Endothelial cell (in vitro differentiated cells): ENCODE measurements around the gene SS18L1. TPM values are rescaled to one million over a fixed set of nuclear protein-coding genes. Genes with fewer than 3 reads are reported as not detected.

Experiments
- DNase-seq: peaks from one replicate; pipeline ENCODE4 v3.0.0; 2021; ENCODE audit warnings: low spot score
- H3K27ac Mint-ChIP-seq: one replicate; pipeline ENCODE4 v1.8.0; 2021; ENCODE audit warnings: mixed read lengths, inconsistent platforms; ENCODE audit not compliant: unreplicated experiment
- H3K27me3 Mint-ChIP-seq: one replicate; pipeline ENCODE4 v1.8.0; 2021; ENCODE audit warnings: mild to moderate bottlenecking, moderate library complexity, mixed read lengths, inconsistent platforms; ENCODE audit not compliant: unreplicated experiment
- H3K36me3 Mint-ChIP-seq: one replicate; pipeline ENCODE4 v1.8.0; 2021; ENCODE audit warnings: mild to moderate bottlenecking, low read depth, mixed read lengths, inconsistent platforms; ENCODE audit not compliant: unreplicated experiment
- H3K4me1 Mint-ChIP-seq: one replicate; pipeline ENCODE4 v1.8.0; 2021; ENCODE audit warnings: mild to moderate bottlenecking, mixed read lengths, inconsistent platforms; ENCODE audit not compliant: unreplicated experiment
- H3K4me3 Mint-ChIP-seq: one replicate; pipeline ENCODE4 v1.8.0; 2021; ENCODE audit warnings: mild to moderate bottlenecking, mixed read lengths, inconsistent platforms; ENCODE audit not compliant: unreplicated experiment
- H3K9me3 Mint-ChIP-seq: one replicate; pipeline ENCODE4 v1.8.0; 2021; ENCODE audit warnings: mixed read lengths, inconsistent platforms; ENCODE audit not compliant: unreplicated experiment
- CTCF ChIP-seq: fragments of 200-600 bp; sonication (generic); IDR thresholded peaks from one replicate; pipeline ENCODE4 v1.5.0; 2021; ENCODE audit warnings: antibody characterized with exemption; ENCODE audit not compliant: unreplicated experiment
- total RNA-seq: library from RNA; stranded (reverse); fragmentation: NEBNext Ultra II Directional; extraction: Animal tissue kit (Norgen Biotek cat#: 25700); gene quantifications from one replicate; pipeline ENCODE4 v1.2.1, GENCODE V29; 2021; ENCODE audit not compliant: unreplicated experiment

Gene SS18L1
- total RNA-seq, 1 donor from 2014 or later: 17.5 TPM

GRCh38 chr20:62193079-62194025 is 49.8 kb downstream of the SS18L1 start:
- Mint-ChIP-seq H3K27me3 (peaks cover 2% of the 10 kb centered on the region), H3K36me3 (peaks cover 5% of the 10 kb centered on the region), H3K4me3 (no peak overlapping the region), H3K4me1 (peaks cover 2% of the 10 kb centered on the region), H3K9me3 (no peaks in the 10 kb centered on the region), H3K27ac (no peak overlapping the region)
- DNase-seq: no peak
- no peak for TF ChIP-seq CTCF

GRCh38 chr20:62195075-62195405 is 51.5 kb downstream of the SS18L1 start:
- Mint-ChIP-seq H3K4me3 (no peak overlapping the region), H3K36me3 (peaks cover 16% of the 10 kb centered on the region), H3K4me1 (peaks cover 2% of the 10 kb centered on the region), H3K27me3 (peaks cover 2% of the 10 kb centered on the region), H3K9me3 (no peaks in the 10 kb centered on the region), H3K27ac (no peak overlapping the region)
- DNase-seq: no peak
- TF ChIP-seq CTCF: no peak

- peaks cover 2% of the 10 kb centered on the region for H3K27me3 Mint-ChIP-seq
- H3K4me1 Mint-ChIP-seq: peaks cover 1% of the 10 kb centered on the region
These were observed 52.2 kb downstream of the SS18L1 start for GRCh38 chr20:62195736-62196135.

DNA sequence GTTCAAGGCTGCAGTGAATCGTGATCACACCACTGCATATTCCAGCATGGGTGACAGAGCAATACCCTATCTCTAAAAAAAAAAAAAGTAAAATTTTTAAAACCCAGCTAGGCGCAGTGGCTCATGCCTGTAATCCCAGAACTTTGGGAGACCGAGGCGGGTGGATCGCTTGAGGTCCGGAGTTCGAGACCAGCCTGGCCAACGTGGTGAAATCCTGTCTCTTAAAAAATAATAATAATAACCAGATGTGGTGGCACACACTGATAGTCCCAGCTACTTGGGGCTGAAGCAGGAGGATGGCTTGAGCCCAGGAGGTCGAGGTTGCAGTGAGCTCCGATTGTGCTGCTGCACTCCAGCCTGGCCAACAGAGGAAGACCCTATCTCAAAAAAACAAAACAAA is 52.7 kb downstream of the SS18L1 start:
- Mint-ChIP-seq H3K36me3 (peaks cover 22% of the 10 kb centered on the region), H3K27me3 (peaks cover under 1% of the 10 kb centered on the region), H3K9me3 (no peaks in the 10 kb centered on the region), H3K4me3 (no peak overlapping the region), H3K27ac (no peak overlapping the region), H3K4me1 (no peaks in the 10 kb centered on the region)
- no peak for DNase-seq
- no peak for TF ChIP-seq CTCF

More at GRCh38 chr20:62195736-62196135, 52.2 kb downstream of the SS18L1 start:
- Mint-ChIP-seq H3K4me3 (no peak overlapping the region), H3K9me3 (no peaks in the 10 kb centered on the region), H3K36me3 (peaks cover 22% of the 10 kb centered on the region), H3K27ac (no peak overlapping the region)
- no peak for DNase-seq
- TF ChIP-seq CTCF: no peak

DNA sequence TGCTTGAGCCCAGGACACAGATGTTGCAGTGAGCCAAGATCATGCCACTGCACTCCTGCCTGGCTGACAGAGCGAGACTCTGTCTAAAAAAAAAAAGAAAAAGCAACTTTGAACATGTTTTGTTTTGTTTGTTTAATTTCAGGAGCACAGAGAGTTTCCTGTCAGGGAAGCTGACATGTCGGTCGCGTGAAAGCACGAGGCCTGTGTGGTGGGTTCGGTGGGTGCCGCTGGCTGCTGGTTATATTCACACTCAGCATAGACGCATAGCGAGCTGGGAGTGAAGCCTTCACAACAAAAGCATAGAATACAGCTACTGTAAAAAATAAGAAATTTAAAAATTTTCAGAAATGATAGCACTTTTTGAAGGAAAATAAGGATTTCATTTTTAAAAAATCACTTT is 53.7 kb downstream of the SS18L1 start:
- peaks cover 3% of the 10 kb centered on the region for H3K4me1 Mint-ChIP-seq
- H3K27ac Mint-ChIP-seq: no peak overlapping the region
- no peaks in the 10 kb centered on the region for H3K27me3 Mint-ChIP-seq
- H3K9me3 Mint-ChIP-seq: no peaks in the 10 kb centered on the region
- DNase-seq: no peak
- H3K4me3 Mint-ChIP-seq: no peak overlapping the region
- peaks cover 22% of the 10 kb centered on the region for H3K36me3 Mint-ChIP-seq
- no peak for TF ChIP-seq CTCF
